HCT116 (cell line): ENCODE data around the gene COASY.

Source experiments
- CBX3 ChIP-seq: IDR thresholded peaks from 2 replicates; pipeline ENCODE4 v1.6.1; 2012; ENCODE audit warnings: low read depth
- CTCF ChIP-seq, 3 experiments: fragments of 200-600 bp in 1 of 3; sonication (generic) in 1 of 3; IDR thresholded peaks in 2 of 3; conservative IDR thresholded peaks in 1 of 3; 2 replicates each; pipeline ENCODE4 v1.5.1; 2012 to 2017; ENCODE audit warnings: low read depth in 2 of 3, low read length in 2 of 3, antibody characterized with exemption in 1 of 3, borderline replicate concordance in 1 of 3, control low read depth in 1 of 3, mild to moderate bottlenecking in 1 of 3, mixed read lengths in 1 of 3, mixed run types in 1 of 3, moderate library complexity in 1 of 3; ENCODE audit not compliant: insufficient read depth in 1 of 3
- POLR2A ChIP-seq: IDR thresholded peaks from 2 replicates; pipeline ENCODE4 v1.7.0; 2011; ENCODE audit warnings: borderline replicate concordance; ENCODE audit not compliant: insufficient read depth, insufficient read length; ENCODE audit errors: extremely low read depth
- YY1 ChIP-seq: IDR thresholded peaks from 2 replicates; pipeline ENCODE4 v1.6.1; 2011; ENCODE audit warnings: low read length, low read depth, moderate library complexity, mild to moderate bottlenecking; ENCODE audit not compliant: insufficient replicate concordance; ENCODE audit errors: extremely low read depth
- ZFX ChIP-seq: fragments of 450-650 bp; IDR thresholded peaks from 2 replicates; pipeline ENCODE4 v1.6.1; 2017
- TF ChIP-seq, protein P1 (sequence below): IDR thresholded peaks from 2 replicates; pipeline ENCODE4 v1.6.1; 2012; ENCODE audit warnings: low read depth

DNA sequence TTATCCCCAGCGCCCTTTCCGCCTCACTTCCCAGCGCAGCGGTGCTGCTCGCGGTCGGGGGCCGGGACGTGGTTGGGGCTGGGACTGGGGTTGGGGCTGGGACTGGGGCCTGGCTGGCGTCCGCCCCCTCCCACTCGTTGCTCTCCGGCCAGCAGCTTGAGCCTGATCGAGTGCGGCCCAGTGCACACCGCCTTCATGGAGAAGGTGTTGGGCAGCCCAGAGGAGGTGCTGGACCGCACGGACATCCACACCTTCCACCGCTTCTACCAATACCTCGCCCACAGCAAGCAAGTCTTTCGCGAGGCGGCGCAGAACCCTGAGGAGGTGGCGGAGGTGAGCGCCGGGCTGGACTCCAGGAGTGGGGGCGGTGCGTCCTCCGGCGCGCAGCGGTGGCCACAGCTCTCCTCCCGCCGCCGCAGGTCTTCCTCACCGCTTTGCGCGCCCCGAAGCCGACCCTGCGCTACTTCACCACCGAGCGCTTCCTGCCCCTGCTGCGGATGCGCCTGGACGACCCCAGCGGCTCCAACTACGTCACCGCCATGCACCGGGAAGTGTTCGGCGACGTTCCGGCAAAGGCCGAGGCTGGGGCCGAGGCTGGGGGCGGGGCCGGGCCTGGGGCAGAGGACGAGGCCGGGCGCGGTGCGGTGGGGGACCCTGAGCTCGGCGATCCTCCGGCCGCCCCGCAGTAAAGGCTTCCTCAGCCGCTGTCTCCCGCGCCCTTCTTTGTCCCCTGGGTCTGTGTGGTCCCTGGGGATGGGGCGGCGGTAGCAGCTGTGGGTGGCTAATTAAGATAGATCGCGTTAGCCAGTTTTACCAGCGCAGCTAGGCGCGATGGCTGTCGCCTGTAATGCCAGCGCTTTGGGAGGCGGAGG, 7.5 kb upstream of the COASY start:
- TF ChIP-seq YY1 (peak; percentile 33), CTCF (IDR thresholded peaks at IDR 0.05 in 2 of 3, conservative IDR thresholded peaks at IDR 0.05 in 1 of 3; ENCODE audit: borderline replicate concordance in 1 of 3, insufficient read depth in 1 of 3, low read depth in 2 of 3, low read length in 2 of 3) (no peak), CBX3 (no peak), POLR2A (peak; percentile 68), ZFX (peak; percentile 87)
- TF ChIP-seq, protein P1, sequence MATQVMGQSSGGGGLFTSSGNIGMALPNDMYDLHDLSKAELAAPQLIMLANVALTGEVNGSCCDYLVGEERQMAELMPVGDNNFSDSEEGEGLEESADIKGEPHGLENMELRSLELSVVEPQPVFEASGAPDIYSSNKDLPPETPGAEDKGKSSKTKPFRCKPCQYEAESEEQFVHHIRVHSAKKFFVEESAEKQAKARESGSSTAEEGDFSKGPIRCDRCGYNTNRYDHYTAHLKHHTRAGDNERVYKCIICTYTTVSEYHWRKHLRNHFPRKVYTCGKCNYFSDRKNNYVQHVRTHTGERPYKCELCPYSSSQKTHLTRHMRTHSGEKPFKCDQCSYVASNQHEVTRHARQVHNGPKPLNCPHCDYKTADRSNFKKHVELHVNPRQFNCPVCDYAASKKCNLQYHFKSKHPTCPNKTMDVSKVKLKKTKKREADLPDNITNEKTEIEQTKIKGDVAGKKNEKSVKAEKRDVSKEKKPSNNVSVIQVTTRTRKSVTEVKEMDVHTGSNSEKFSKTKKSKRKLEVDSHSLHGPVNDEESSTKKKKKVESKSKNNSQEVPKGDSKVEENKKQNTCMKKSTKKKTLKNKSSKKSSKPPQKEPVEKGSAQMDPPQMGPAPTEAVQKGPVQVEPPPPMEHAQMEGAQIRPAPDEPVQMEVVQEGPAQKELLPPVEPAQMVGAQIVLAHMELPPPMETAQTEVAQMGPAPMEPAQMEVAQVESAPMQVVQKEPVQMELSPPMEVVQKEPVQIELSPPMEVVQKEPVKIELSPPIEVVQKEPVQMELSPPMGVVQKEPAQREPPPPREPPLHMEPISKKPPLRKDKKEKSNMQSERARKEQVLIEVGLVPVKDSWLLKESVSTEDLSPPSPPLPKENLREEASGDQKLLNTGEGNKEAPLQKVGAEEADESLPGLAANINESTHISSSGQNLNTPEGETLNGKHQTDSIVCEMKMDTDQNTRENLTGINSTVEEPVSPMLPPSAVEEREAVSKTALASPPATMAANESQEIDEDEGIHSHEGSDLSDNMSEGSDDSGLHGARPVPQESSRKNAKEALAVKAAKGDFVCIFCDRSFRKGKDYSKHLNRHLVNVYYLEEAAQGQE: no peak
